Measurements from ENCODE around the gene RNF157.

RNF157 gene

GRCh38 chr17:76146053-76146851, 94.0 kb downstream of the RNF157 start:
- no peak for TF ChIP-seq CTCF (IDR thresholded peaks at IDR 0.05)

- no peak for TF ChIP-seq CTCF (IDR thresholded peaks at IDR 0.05)
Observed at GRCh38 chr17:76145231-76146052, 94.9 kb downstream of the RNF157 start.

GRCh38 chr17:76142585-76143041, 97.7 kb downstream of the RNF157 start:
- no peak for TF ChIP-seq CTCF (IDR thresholded peaks at IDR 0.05)

- no peak for TF ChIP-seq CTCF (IDR thresholded peaks at IDR 0.05)
Observed at GRCh38 chr17:76142039-76142584, 98.2 kb downstream of the RNF157 start.

- TF ChIP-seq CTCF (IDR thresholded peaks at IDR 0.05) = no peak
Observed at GRCh38 chr17:76141212-76142038, 98.9 kb downstream of the RNF157 start, which contains the start of gene FOXJ1. Gene FOXJ1 (minus strand): TSS chr17:76141245. CDS start chr17:76140395, 850 bp downstream.

- no peak for TF ChIP-seq CTCF (IDR thresholded peaks at IDR 0.05)
Observed at GRCh38 chr17:76140661-76141211, 99.6 kb downstream of the RNF157 start.

Measured in LNCAP (cell line).